GM23338 (cell line): ENCODE measurements around the gene EFCAB6.

Experiments used
- CTCF ChIP-seq, 2 experiments: fragments of 200-600 bp in 1 of 2; sonication (generic) in 1 of 2; conservative IDR thresholded peaks; 2 replicates each; pipeline versions ENCODE4 v1.5.1 to v1.6.1; 2016 to 2017; ENCODE audit warnings: antibody characterized with exemption in 2 of 2, low read depth in 2 of 2, mild to moderate bottlenecking in 2 of 2, moderate library complexity in 1 of 2
- JUNB ChIP-seq: IDR thresholded peaks from one replicate; pipeline ENCODE4 v1.6.1; 2016; ENCODE audit warnings: antibody characterized with exemption; ENCODE audit not compliant: unreplicated experiment
- ZNF331 ChIP-seq: fragments of 250-450 bp; sonication (Bioruptor Pico); IDR thresholded peaks from 2 replicates; pipeline ENCODE4 v1.5.0; 2020; ENCODE audit warnings: low read depth, mild to moderate bottlenecking, moderate library complexity

GRCh38 chr22:43616645-43617044, 195.5 kb downstream of the EFCAB6 start:
- TF ChIP-seq ZNF331 (CRISPR knock-in tag) (no peak), JUNB (no peak), CTCF (conservative IDR thresholded peaks at IDR 0.05; ENCODE audit: low read depth in 2 of 2) (no peak)
